HG02571 (cell line): ENCODE measurements around the gene JSRP1.
A peak's percentile ranks its signal among the peaks of the same experiment; 100 is the strongest.
"Not testable (repeated sequence)": the region's sequence is repeated elsewhere in the genome, so short reads cannot be mapped to it uniquely, and the experiment has no call there.

Source experiments
- ATAC-seq: cut with Tn5 transposase; IDR thresholded peaks from one replicate; pipeline ENCODE4 v1.9.1; 2021; ENCODE audit warnings: mild to moderate bottlenecking, moderate library complexity; ENCODE audit not compliant: unreplicated experiment

JSRP1 gene

GRCh38 chr19:2282862-2283237, 26.6 kb upstream of the JSRP1 start:
- ATAC-seq: no peak

- no peak for ATAC-seq
Measured at GRCh38 chr19:2282062-2282861, 26.0 kb upstream of the JSRP1 start, which contains the start of gene PEAK3. Gene PEAK3, minus strand, starts transcription at chr19:2282175. Its CDS starts 1,244 bp downstream, at chr19:2280931.

GRCh38 chr19:2281265-2282061, 25.2 kb upstream of the JSRP1 start:
- ATAC-seq: not testable (repeated sequence)

DNA sequence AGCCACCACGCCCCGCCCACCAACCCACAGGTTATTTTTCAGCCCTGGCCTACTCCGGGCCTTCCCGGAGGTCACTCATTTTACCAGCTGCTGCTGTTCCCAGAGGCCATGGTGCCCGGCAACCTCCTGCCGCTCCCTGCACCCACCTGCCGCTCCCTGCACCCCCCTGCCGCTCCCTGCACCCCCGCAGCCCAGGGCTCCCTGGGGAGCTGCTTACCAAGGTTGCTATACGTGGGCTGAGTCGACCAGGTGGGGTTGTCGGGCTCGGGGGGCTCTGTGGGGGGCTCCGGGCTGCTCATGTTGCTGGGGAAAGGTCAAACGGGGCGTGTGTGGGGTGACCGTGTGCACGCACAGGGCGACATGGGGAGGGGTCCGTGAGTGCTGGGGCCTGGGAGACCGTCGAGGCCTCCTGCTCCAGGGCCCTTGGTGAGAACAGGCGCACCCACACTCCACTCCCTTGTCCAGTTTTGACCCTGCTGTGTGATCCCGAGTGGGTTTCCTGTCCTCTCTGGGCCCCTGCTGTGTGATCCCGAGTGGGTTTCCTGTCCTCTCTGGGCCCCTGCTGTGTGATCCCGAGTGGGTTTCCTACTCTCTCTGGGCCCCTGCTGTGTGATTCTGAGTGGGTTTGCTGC, 24.5 kb upstream of the JSRP1 start:
- ATAC-seq: no peak

GRCh38 chr19:2278459-2279158, 22.4 kb upstream of the JSRP1 start:
- no peak for ATAC-seq

GRCh38 chr19:2277138-2277537, 20.9 kb upstream of the JSRP1 start:
- ATAC-seq: no peak

DNA sequence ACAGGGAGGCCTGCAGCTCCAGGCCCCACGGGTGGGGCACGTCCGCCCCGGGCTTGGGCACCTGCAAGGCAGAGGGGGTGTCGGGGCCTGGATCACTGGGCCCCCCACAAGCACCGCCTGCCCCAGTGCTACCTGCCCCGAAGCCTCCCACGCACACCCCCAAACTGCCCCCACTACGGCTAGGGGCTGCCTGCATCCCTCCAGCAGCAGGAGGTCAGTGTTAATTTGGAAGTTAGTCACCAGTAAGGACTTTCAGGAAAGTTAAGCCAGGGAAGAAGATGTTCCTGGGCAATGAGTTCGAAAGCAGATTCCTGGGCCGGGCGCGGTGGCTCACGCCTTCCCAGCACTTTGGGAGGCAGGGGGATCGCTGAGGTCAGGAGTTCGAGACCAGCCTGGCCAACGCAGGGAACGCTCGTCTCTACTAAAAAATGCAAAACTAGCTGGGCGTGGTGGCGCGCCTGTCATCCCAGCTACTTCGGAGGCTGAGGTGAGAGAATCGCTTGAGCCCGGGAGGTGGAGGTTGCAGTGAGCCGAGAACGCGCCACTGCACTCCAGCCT, 20.3 kb upstream of the JSRP1 start:
- no peak for ATAC-seq

- ATAC-seq: no peak
Measured at GRCh38 chr19:2275588-2276428, 19.6 kb upstream of the JSRP1 start.

DNA sequence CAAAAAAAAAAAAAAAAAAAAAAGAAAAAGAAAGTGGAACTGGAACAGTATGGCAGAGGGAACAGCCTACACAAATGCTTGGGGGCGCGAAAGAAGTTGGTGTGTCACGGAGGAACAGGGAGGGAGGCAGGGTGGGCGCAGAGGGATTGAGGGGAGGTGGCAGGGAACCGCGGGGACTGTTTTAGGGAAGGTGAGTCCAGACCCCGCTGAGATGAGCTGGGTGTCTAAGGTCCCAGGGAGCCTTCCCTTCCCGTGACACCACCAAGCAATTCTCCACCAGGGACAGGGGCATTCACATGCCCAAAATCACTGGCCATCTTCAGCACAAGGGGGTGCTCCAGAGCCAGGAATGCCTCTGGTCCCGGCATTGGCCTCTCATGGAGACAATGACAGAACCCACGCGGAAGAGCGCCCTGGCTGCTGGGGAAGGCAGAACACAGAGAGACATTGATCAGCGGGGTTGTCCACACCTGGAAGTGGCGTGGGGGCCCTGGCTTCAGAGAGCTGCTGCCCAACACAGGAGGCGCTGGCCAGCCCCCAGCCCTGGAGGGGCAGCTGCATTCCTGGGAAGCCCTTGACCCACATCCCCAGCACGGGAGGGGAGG, 18.8 kb upstream of the JSRP1 start:
- no peak for ATAC-seq

DNA sequence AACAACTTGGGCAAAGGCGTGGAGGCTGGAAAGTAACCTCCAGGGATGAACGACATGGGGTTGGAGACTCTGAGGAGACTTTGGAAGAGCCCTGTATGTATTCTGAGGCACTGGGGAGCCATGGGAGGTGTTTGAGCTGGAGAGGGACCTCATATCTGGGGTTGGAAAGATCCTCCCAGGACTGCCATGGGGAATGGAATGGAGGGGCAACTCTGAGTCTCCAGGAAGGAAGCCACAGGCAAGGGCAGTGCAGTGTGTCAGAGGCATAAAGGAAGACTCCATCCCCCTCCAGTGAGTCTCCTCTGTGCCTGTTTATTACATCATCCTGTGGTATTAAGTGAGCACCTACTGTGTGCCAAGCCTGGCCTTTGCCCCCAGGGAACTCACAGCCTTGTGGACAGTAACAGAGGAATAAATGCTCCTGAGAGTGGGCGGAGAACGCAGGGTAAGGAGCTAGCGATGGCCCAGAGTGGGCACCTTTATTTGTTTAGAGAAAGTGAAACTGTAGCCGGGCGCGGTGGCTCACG, 18.0 kb upstream of the JSRP1 start:
- no peak for ATAC-seq

DNA sequence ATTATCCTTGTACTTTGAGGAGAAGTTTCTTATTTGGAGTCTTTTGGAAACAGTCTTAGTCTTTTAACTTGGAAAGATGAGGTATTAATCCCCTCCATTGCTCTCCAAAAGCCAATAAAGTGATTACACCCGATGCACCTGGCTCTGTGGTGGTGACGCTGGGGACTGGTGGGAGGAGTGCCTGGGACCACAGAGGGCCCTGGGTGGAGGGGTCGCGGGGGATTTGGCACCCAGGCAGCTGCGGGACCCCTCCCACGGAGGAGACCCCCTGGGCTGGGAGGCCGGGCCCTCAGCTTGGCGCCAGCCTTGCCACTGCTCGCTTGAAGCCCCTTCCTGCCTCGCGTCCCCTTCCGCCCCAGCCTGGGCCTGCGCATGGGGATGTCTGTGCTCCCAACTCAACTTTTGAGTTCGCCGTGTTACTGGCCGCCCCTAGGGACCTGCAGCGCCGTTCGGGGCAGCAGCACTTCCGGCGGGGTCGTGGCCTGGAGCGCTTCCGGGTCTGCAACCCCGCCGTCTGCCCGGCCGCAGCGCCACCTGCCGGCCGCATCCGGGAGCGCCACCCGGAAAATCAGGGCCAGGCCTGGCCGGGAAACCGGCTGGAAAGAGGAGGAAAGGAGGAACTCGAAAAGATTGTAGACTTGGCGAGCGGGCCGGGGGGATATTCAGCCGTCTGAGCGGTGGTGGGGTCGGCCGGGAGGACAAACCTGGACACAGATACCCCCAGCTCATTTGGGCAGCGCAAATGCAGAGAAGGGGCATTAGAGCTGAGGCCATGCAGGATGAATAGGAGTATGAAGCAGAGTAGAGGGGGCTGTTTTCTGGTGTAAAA, 17.4 kb upstream of the JSRP1 start:
- no peak for ATAC-seq

GRCh38 chr19:2271234-2272103, 15.3 kb upstream of the JSRP1 start:
- no peak for ATAC-seq

DNA sequence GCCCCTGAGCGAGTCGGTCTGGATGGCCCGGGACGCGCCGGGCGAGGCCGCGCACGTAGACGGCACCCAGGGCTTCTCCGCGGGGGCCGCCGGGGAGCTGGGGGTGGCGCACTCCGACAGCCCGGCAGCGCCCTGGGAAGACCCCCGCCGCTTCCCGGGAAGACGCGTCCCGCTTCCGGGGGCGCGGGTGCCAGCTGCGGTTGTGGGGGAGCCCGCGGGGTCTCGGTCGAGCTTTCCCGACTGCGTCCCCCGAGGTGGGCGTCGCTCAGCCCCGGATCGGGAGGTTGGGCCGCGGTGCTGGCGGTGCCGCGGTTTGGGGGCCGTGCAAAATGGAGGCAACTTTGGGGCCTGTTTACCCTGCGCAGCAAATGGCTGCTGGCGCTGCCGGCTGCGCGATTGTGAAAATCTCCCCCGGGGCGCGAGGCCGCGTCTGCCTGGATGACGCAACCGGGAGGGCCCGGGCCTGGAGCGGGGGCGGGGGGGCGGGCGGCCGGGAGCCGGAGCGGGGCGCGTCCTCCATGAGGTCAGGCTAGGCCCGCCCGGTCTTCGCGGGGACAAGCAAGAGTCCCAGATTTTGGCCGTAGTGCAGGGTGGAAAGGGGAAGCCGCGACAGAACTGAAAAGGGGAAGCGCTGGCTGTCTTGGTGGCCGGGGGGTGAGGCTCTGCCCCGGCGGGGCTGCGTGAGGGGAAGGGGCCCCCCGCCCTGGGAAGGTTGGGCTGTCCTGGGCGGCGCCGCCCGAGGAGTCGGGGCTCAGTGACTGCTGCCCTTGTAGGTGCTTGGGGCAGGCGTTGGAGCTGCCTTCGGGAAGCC, 14.4 kb upstream of the JSRP1 start:
- no peak for ATAC-seq

- no peak for ATAC-seq
Measured at GRCh38 chr19:2270157-2270422, 13.9 kb upstream of the JSRP1 start.

DNA sequence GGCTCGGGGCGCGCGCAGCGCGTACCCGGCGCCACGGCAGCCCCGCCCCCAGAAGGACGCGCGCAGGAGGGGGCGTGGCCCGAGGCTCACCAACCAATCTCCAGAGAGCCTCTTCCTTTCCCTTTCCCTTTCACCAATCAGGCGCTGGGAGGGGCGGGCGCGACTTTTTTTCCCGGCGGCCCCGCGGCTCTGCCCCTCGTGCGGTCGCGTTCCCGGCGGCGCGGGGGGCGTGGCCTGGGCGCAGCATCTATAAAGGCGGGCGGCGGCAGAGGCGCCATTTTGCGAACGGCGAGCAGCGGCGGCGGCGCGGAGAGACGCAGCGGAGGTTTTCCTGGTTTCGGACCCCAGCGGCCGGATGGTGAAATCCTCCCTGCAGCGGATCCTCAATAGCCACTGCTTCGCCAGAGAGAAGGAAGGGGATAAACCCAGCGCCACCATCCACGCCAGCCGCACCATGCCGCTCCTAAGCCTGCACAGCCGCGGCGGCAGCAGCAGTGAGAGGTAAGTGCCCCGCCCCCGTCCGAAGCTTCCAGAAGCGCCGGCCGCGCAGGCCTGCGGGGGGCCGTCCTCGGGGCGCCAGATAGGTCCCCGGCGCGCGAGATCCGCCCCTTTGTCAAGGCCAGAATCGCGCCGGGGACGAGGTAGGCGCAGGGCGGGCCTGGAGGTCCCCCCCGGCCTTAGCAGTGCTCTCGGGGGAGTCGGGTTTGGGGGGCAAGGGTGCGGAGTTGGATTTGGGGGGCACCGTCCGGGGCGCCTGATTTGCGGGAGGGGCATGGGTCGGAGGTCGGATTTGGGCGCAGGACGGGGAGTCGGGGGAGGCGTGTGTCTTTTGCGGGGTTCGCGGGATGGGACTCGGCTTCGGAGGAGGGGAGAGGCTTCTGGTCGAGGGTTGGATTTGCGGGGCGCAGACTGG, 13.3 kb upstream of the JSRP1 start:
- ATAC-seq: peak; percentile 45

DNA sequence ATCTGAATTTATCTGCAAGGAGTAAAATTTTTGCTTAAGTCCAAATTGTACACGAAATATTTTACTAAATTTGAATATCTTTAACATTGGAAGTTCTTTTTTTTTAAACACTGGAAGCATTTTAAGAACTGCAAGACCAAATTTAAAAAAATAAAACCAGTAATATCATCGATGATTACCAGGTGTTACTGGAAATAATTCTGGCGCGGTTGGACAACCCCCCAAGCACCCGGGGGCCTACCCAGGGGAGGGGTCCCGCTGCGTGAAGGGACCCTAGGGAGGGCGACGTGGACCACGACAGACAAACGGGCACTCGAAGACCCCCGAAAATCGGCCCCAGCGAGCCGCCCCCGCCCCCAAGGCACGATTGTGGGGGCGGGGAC, 12.6 kb upstream of the JSRP1 start:
- ATAC-seq: no peak
